LHCN-M2 (cell line): ENCODE data around the gene CD160. TPM values are rescaled to one million over a fixed set of nuclear protein-coding genes. Genes with fewer than 3 reads are reported as not detected.
"Not testable (repeated sequence)": the region's sequence is repeated elsewhere in the genome, so short reads cannot be mapped to it uniquely, and the experiment has no call there.

Experiments used
- DNase-seq: peaks from one replicate; pipeline ENCODE4 v3.0.0-alpha.2; 2012; ENCODE audit warnings: low read depth
- total RNA-seq: library from RNA; depleted of rRNA; stranded (reverse); fragments of >200 nt; gene quantifications from 2 replicates; pipeline ENCODE4 v1.2.3, GENCODE V29; 2014

The CD160 gene
- total RNA-seq, 1 experiment from 2014 or later: not detected

DNA sequence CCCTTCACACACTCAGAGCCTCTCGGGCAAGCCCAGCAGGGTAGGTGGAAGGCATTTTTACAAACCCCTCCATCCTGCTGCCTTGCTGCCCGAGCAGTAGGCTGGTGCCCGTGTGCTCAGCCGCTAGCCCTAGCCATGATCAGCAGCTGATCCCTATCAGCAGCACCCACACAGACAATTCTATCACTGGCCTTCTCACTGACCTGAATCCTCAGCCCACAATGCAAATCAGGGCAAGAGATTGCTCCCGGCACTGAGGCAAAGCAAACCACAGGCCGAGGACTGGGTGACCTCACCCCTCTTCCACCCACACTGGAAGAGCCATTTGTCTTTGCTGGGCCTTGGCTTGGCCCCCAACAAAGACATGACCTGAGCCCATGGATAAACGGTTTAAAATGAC, 11.2 kb upstream of the CD160 start:
- DNase-seq: no peak

DNA sequence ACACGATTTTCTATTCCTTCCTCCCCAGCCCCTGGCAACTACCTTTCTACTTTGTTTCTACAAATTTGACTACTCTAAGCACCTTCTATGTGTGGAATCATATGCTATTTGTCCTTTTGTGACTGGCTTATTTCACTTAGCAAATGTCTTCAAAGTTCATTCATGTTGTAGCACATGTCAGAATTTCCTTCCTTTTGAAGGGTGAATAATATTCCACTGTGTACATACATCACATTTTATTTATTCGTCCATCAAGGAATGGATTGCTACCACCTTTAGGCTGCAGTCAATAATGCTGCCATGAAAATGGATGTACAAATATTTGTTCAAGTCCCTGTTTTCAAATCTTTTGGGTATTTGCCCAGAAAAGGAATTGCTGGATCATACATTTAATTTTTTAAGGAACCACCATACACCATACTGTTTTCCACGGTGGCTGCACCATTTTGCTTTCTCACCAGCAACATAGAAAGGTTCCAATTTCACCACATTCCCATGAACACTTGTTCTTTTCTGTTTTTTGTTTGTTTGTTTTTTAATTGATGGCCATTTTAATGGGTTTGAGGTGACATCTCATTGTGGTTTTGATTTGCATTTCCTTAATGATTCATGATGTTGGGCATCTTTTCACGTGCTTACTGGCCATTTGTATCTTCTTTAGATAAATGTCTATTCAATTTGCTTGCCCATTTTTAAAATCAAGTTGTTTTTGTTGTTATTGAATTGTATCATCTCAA, 8.8 kb upstream of the CD160 start:
- no peak for DNase-seq

- DNase-seq: no peak
Measured at GRCh38 chr1:145711213-145711651, 8.1 kb upstream of the CD160 start.

DNA sequence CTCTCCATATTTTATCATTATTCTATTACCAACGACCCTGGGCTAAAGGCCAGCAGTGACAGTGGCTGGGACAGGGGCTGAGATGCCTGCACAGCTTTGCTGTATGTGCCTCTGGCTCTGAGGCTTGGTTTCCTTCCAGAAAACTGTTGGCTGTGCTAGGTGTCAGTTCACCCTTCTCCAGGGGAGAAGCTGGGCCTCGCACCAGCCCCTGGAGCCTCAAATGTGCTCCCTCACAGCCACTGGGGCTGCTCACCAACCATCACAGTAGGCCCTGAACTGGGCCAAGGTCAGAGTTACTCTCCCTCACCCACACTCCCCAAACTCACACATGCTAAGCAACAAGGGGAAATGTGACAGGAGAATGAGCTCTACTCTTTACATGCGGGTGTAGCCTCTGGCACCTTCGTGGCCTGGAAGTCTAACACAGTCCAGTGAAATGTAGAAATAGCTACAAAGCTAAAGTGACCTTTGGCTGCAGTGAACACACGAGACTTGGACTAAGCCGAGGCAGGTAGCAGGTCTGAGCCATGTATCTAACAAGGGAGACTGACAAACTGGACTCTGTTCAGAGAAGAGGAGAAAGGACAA, 4.7 kb upstream of the CD160 start:
- no peak for DNase-seq

- no peak for DNase-seq
Measured at GRCh38 chr1:145716641-145717345, 2.5 kb upstream of the CD160 start.

DNA sequence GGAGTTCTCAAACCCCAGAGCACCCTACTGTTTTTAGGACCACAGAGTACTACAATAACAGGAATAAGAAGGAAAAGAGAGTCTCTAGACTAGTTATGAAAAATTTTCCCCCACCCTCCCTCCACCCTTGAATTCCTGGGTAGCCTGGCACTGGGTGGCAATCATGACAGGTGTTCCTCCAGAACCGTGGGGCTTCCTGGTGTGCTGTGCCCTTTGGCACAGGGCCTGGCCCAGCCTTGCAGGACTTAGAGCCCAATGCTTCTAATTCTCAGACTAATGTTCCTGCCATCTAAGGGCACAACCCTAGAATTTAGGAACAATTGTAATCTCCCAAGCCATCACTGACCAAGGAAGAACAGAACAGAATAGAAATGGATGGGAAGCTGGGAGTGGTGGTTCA, 1.5 kb upstream of the CD160 start:
- DNase-seq: no peak

DNA sequence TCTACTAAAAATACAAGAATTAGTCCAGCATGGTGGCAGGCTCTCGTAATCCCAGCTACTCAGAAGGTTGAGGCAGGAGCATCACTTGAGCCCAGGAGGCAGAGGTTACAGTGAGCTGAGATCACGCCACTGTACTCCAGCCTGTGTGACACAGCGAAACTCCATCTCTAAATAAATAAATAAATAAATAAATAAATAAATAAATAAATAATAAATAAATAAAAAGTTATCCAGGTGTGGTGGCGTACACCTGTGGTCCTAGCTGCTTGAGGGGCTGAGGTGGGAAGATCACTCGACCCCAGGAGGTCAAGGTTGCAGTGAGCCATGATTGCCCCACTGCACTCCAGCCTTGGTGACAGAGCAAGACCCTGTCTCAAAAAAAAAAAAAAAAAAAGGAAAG, 834 bp upstream of the CD160 start:
- DNase-seq: not testable (repeated sequence)

DNA sequence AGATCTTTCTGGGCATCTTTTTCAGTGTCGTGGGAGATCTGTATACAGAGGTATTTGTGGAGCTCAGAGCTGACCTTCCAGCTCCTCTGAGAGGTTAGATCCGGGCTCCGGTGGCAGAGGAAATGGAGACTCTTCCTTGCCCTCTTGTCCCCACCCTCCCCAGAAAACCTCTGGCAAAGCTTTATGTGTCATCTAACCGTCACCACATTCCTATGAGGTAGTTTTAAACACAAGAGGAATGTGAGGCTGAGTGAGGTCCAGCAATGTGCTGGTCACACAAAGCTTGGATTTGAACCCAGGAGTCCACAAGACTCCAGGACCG, 1.2 kb downstream of the CD160 start:
- peak; percentile 84 for DNase-seq

DNA sequence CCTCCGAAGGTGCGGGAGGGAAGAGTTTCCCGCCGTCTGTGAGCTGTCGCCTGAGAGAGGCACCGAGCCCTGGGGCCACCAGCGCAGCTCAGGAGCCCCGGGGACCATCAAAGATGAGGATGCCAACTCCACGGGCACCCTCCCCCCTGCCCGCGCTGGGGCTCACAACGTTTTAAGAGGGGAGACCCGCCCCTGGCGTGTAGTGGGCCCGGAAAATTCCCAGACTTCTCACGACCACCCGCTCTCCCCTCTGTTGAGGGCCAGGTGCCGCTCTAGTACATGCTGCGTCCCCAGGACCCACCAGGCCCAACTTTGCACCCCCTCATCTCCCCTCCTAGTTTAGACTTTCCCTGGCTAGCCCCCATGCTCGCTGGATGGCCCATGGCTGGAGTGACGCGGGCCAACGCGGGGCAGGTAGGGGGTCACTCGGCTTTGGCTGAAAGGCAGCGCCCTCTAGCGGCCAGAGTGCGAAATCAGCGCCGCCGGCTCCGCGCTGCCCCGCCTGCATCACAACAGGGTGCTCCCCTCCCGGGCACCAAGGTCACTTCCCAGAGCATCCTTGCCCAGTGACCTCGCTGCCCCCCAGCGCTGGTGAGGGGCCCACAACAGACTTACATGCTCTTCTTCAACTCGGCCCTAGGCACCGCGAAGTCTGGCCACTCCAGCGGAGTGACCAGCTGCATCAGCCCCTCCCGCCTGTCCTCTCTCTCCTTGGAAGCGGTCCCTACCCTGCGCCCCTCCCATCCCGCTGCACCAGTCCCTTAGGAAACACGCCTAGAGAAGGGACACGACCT, 1.8 kb downstream of the CD160 start:
- peak; percentile 56 for DNase-seq

- DNase-seq: not testable (repeated sequence)
Measured at GRCh38 chr1:145726193-145726592, 6.9 kb downstream of the CD160 start.

GRCh38 chr1:145729196-145729595, 9.9 kb downstream of the CD160 start:
- DNase-seq: no peak

GRCh38 chr1:145729666-145730436, 10.6 kb downstream of the CD160 start:
- no peak for DNase-seq

DNA sequence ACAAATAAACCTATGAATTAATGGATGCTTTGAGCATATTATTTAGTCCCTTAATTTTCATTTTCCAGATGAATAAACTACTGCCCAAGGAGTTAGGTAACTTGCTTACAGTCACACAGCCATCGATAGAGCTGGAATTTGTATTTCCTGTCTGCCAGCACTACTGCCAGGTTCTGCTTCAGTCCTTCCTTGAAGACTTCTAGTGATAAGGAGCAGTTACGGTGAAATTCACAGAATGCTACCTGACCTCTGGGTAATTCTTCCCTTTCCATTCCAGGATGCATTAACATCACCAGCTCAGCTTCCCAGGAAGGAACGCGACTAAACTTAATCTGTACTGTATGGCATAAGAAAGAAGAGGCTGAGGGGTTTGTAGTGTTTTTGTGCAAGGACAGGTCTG, 11.2 kb downstream of the CD160 start:
- no peak for DNase-seq

GRCh38 chr1:145730900-145731299, 11.6 kb downstream of the CD160 start:
- no peak for DNase-seq

- DNase-seq: no peak
Measured at GRCh38 chr1:145736191-145736590, 16.9 kb downstream of the CD160 start.

DNA sequence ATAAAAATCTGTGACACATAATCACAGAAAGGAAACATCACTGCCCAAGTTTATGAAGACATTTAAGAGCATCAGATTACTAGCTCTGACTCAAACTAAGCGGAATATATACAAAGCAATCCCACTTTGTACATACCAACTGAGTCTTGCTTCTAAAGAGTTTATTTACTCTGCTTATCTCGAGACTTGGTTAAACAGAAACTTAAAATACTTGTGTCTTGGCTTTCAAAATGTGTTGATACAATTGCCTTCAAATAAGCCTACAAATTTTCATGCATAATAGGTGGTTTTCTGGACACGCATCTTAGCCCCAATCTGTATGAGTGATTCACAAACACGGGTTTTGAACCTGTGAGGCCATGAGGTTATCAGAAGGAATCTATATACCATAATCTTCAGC, 21.0 kb downstream of the CD160 start:
- no peak for DNase-seq

- DNase-seq: peak; percentile 26
Measured at GRCh38 chr1:145747398-145748247, 28.3 kb downstream of the CD160 start.

DNA sequence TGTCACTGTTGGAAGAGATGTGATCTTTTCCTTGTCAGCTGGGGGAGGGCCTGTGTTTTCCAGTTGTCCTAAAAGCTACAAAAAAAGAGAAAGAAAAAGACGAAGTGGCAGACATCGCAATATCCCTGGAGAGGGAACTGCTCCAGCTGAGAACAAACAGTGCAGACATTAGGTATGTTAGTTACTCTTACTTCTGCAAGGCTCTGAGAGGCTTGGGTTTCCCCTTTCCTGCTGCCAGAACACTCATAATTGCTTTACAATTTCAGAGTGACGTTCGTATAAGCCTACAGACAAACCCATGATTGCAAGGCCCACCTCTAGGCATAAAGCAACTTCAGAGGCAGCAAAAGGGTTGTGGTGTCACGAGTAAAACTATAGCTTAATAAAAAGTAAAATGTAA, 31.1 kb downstream of the CD160 start:
- no peak for DNase-seq

- DNase-seq: peak; percentile 88
Measured at GRCh38 chr1:145751491-145752037, 32.3 kb downstream of the CD160 start.

- no peak for DNase-seq
Measured at GRCh38 chr1:145757420-145757819, 38.1 kb downstream of the CD160 start.
